ENCODE data around the gene ZIC2.

- TF ChIP-seq EGR1 (IDR thresholded peaks at IDR 0.05; ENCODE audit: low read depth), result no peak
- TF ChIP-seq SRF (IDR thresholded peaks at IDR 0.05; ENCODE audit: low read depth), result no peak
- TF ChIP-seq EZH2 (IDR thresholded peaks at IDR 0.05), result no peak
- TF ChIP-seq POLR2AphosphoS5 (IDR thresholded peaks at IDR 0.05; ENCODE audit: low read depth, low read length), result no peak
- no peak for TF ChIP-seq CTCF (IDR thresholded peaks at IDR 0.05 in 2 of 3, conservative IDR thresholded peaks at IDR 0.05 in 1 of 3; ENCODE audit: borderline replicate concordance in 1 of 3, insufficient read depth in 1 of 3, low read depth in 2 of 3, low read length in 2 of 3)
- no peak for TF ChIP-seq TCF7L2 (IDR thresholded peaks at IDR 0.05; ENCODE audit: borderline replicate concordance, extremely low read depth, insufficient read depth, insufficient read length)
- TF ChIP-seq EZH2phosphoT487 (IDR thresholded peaks at IDR 0.05; ENCODE audit: borderline replicate concordance), result no peak
- TF ChIP-seq ZBTB33 (IDR thresholded peaks at IDR 0.05; ENCODE audit: extremely low read depth, insufficient replicate concordance, low read length), result no peak
- TF ChIP-seq ELF1 (IDR thresholded peaks at IDR 0.05; ENCODE audit: borderline replicate concordance, low read depth), result no peak
- TF ChIP-seq POLR2A (IDR thresholded peaks at IDR 0.05; ENCODE audit: borderline replicate concordance, extremely low read depth, insufficient read depth, insufficient read length), result no peak
- no peak for TF ChIP-seq REST (IDR thresholded peaks at IDR 0.05; ENCODE audit: low read depth)
These were observed 37.5 kb upstream of the ZIC2 start for GRCh38 chr13:99944102-99944501.

Data from HCT116 (cell line).